Large intestine (tissue), 3 donors: ENCODE measurements around the gene ABCB9. TPM values are rescaled to one million over a fixed set of nuclear protein-coding genes. Genes with fewer than 3 reads are reported as not detected.
A peak's percentile ranks its signal among the peaks of the same experiment; 100 is the strongest.

Source experiments
- DNase-seq, 2 donors: peaks; one replicate each; pipeline versions ENCODE4 v3.0.0 to v3.0.0-alpha.2; 2013
- H3K27ac ChIP-seq: one replicate; pipeline ENCODE4 v1.5.1; 2013; ENCODE audit warnings: low read length
- H3K27me3 ChIP-seq: 2 replicates; pipeline ENCODE4 v1.6.1; 2013; ENCODE audit warnings: low read length; ENCODE audit not compliant: control insufficient read depth, insufficient read depth
- H3K36me3 ChIP-seq: 2 replicates; pipeline ENCODE4 v1.6.1; 2013; ENCODE audit warnings: low read length; ENCODE audit not compliant: control insufficient read depth, insufficient read depth
- H3K4me1 ChIP-seq: one replicate; pipeline ENCODE4 v1.6.1; 2013; ENCODE audit warnings: low read length; ENCODE audit not compliant: control insufficient read depth, insufficient read depth
- H3K4me3 ChIP-seq: one replicate; pipeline ENCODE4 v1.5.1; 2013; ENCODE audit warnings: low read length
- H3K9me3 ChIP-seq: one replicate; pipeline ENCODE4 v1.6.1; 2013; ENCODE audit warnings: mild to moderate bottlenecking, low read depth, low read length, moderate library complexity; ENCODE audit not compliant: control insufficient read depth
- WGBS: methylation state at CpG from one replicate; pipeline ENCODE4 v1.1.5; 2013; ENCODE audit warnings: low lambda C conversion rate; ENCODE audit not compliant: insufficient coverage; 5-methylcytosine and 5-hydroxymethylcytosine counted together
- polyA plus RNA-seq: library from polyadenylated mRNA; unstranded; fragments of 120-200 nt; gene quantifications from one replicate; pipeline ENCODE4 v1.2.1, GENCODE V29; 2013

Gene ABCB9
- polyA plus RNA-seq, 1 donor: 5.2 TPM

DNA sequence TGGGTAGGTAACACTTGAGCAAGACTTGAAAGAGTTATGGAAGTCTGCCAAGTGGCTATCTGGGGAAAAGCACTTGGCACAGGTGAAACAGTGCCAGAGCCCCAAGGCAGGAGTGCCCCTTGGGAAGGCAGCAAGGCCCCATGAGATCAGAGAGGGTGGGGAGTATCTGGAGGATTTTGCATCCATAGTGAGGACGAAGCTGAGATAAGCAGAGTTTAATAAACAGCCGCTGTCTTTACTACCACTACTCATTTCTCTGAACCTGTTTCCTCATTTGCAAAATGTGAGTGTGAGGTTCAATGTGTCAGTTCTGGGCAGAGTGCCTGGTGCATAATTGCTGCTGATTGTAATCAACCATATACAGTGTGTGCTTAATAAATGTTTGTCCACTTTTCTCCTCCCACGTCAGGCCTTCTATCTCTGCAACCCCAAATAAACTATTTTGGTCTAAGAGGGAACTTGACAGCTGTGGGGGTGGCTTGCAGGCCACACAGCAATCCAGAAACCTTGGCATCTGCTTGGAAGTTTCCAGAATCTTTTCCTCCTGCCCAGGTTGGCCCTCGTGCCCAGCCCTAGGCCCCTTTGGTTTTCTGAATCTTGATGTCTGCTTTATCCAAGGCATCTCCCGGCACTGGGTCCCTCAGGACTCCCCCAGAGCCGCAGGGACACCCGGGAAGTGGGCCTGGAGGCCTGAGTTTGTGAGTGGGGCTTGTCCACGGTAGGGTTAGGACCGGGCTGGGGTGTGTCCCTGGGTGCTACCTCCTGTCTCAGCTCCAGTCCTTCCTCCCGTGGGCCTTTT is 4.5 kb downstream of the ABCB9 start:
- H3K36me3 ChIP-seq: peaks cover 4% of the 10 kb centered on the region
- peak; percentile 55 to 77 for DNase-seq
- no peaks in the 10 kb centered on the region for H3K9me3 ChIP-seq
- H3K27me3 ChIP-seq: no peaks in the 10 kb centered on the region
- H3K4me1 ChIP-seq: peaks cover 27% of the 10 kb centered on the region
- H3K4me3 ChIP-seq: no peak overlapping the region
- H3K27ac ChIP-seq: no peak overlapping the region
- no CpG with 5 or more reads among the region's 10 CpGs for WGBS

DNA sequence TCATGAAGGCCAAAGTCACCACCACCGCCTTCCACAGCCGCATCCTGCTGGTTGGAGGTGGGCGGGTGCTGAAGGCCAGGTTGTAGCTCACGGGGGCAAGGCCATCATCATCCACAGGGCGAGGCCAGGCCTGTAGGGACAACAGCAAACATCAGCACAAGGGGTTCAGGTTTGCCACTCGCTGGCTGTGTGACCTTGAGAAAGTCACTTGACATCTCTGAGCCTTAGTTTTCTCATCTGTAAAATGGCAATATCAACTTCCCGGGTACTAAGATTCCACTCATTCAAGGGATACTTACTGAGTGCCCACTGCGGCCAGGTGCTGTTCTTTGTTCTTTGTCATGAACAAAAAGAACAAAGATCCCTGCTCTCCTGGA is 6.1 kb downstream of the ABCB9 start:
- DNase-seq: no peak

DNA sequence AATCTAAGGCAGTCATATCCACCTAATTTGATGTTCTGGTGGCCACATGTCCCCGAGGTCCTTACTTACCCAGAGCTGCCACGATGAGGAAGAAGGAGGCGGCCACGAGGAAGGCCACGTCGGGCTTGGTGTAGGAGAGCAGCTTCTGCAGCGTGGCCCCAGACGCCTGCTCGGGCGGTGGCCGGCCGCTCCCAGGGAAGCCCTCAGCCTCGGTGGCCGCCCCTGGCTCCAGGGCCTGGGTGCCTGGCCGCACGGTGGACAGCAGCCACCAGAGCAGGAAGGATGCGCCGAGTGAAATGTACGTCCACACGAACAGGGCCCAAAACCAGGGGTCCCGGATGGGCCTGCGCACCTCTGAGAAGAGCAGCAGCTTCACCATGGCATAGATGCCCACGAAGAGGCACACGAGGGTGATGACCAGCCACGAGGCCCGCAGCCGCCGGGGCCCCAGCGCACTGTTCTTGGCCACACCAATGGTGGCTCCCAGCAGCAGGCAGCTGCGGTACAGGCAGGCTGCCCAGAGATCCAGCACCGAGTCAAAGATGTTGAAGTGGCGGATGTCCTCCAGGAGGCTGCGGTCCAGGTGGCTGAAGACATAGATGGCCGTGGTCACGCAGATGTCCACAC is 6.6 kb downstream of the ABCB9 start:
- Histone ChIP-seq H3K36me3 (peaks cover 4% of the 10 kb centered on the region), H3K4me1 (peaks cover 13% of the 10 kb centered on the region), H3K4me3 (no peak overlapping the region), H3K9me3 (no peaks in the 10 kb centered on the region), H3K27me3 (no peaks in the 10 kb centered on the region), H3K27ac (no peak overlapping the region)
- DNase-seq: no peak
- WGBS: no CpG with 5 or more reads among the region's 35 CpGs

More for the DNA sequence above, 6.1 kb downstream of the ABCB9 start:
- Histone ChIP-seq H3K4me3 (no peak overlapping the region), H3K27me3 (no peaks in the 10 kb centered on the region), H3K9me3 (no peaks in the 10 kb centered on the region), H3K36me3 (peaks cover 4% of the 10 kb centered on the region), H3K27ac (no peak overlapping the region), H3K4me1 (peaks cover 18% of the 10 kb centered on the region)
- WGBS: no CpG with 5 or more reads among the region's 8 CpGs

DNA sequence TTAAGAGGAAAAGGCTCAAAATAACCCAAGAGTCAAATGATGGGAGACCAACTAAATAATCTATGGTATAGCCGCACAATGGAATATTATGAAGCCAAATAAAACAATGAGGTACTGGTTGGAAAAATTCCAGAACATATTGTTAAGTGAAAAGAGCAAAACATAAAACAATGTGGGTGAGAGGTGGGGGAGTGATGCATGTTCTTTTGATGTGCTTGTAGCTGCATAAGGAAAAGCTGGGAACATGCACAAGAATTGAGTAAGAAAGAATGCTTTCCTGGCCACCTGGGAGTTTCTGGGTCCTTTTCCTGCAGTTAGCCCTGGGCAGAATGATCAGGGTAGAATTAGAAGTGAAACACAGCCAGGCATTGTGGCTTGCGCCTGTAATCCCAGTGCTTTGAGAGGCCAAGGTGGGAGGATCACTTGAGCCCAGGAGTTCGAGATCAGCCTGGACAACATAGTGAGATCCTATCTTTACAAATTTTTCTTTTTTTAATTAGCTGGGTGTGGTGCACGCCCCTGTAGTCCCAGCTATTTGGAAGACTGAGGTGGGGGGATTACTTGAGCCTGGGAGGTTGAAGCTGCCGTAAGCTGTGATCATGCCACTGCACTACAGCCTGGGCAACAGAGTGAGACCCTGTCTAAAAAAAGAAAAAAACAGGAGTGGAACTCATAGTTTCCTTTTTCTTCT is 7.9 kb downstream of the ABCB9 start:
- H3K9me3 ChIP-seq: no peaks in the 10 kb centered on the region
- H3K36me3 ChIP-seq: peaks cover 4% of the 10 kb centered on the region
- WGBS: 100% methylated on average over 1 of the region's 5 CpGs
- peaks cover 13% of the 10 kb centered on the region for H3K4me1 ChIP-seq
- H3K27ac ChIP-seq: no peak overlapping the region
- no peak for DNase-seq
- H3K27me3 ChIP-seq: no peaks in the 10 kb centered on the region
- no peak overlapping the region for H3K4me3 ChIP-seq

DNA sequence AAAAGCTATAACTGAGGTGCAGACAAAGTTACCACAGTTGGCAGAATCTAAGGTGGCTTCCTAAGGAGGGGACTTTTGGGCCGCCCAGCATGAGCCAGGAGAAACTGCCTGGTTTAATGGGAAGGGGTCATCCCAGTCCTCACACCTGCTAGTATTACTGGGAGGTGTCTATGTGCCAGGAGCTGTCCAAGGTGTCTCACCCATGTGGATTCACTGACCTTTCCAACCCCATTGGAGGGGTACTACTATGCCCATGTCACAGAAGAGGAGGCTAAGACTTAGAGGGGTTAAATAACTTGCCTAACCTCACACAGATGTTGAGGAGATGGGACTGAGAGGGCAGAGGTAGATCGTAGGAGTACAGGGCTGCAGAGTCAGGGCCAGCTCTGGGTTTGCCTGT is 10.2 kb downstream of the ABCB9 start:
- WGBS: no CpG with 5 or more reads among the region's 2 CpGs

DNA sequence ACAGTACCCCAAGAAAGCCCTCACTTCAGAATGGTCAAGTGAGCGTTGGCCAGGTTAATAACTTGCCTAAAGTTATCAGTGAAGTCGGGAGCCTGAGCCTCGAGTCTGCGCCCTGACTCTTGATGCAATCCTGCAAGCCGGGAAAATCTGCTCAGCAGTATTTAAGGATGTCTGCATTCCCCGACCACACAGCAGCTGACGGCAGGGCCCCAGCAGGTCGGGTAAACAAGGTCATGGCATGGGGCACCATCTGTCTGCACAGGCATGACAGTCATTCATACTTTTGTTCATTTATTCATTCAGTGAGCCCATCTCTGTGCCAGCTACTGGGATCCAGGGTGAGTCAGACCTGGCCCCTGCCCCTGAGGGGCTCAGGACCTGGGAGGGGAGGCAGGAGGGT is 11.1 kb downstream of the ABCB9 start:
- H3K4me1 ChIP-seq: peaks cover 9% of the 10 kb centered on the region
- no peaks in the 10 kb centered on the region for H3K9me3 ChIP-seq
- WGBS: no CpG with 5 or more reads among the region's 8 CpGs
- no peak for DNase-seq
- no peak overlapping the region for H3K27ac ChIP-seq
- H3K36me3 ChIP-seq: peaks cover 4% of the 10 kb centered on the region
- H3K27me3 ChIP-seq: no peaks in the 10 kb centered on the region
- no peak overlapping the region for H3K4me3 ChIP-seq

More for the DNA sequence above, 10.2 kb downstream of the ABCB9 start:
- no peak overlapping the region for H3K4me3 ChIP-seq
- no peaks in the 10 kb centered on the region for H3K27me3 ChIP-seq
- H3K36me3 ChIP-seq: peaks cover 4% of the 10 kb centered on the region
- DNase-seq: no peak
- no peak overlapping the region for H3K27ac ChIP-seq
- no peaks in the 10 kb centered on the region for H3K9me3 ChIP-seq
- peaks cover 9% of the 10 kb centered on the region for H3K4me1 ChIP-seq

DNA sequence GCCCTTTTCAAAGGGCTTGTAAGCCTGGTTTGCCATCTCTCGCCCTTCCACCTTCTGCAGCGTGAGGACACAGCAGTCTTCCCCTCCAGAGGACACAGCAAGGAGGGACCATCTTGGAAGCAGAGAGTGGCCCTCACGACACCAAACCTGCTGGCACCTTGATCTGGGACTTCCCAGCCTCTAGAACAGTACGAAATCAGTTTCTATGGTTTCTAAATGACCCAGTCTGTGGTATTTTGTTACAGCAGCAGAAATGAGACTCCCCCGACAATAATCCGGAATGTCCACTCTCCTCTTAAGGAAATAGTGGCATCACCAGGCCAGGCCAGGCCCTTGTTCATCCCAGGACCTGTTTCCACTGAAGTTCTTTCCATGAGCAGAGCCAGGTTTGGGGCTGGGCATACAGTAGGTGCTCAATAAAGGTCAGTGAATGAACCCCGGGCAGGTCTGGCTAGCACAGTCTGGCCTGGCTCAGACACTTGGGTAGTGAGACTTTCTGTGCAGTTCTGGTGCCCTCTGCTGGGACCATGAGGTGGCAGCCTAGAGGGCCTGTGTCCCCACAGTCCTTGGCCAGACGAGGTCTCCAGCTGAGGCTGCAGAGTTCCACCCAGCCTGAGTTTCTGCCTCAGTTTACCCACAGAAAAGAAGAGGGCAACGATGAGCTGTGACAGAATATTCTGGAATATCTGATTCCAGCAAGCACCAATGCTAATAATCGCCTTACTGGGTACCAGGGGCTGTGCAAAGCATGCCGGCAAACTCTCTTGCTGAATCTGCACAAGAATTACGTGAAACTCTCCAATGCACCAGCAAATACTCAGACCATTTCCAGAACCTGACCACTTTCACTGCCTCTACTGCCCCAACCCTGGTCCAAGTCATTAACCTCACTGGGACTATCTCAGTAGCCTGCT is 14.0 kb downstream of the ABCB9 start:
- no peaks in the 10 kb centered on the region for H3K9me3 ChIP-seq
- no peaks in the 10 kb centered on the region for H3K36me3 ChIP-seq
- no peaks in the 10 kb centered on the region for H3K27me3 ChIP-seq
- H3K4me1 ChIP-seq: peaks cover 12% of the 10 kb centered on the region
- H3K27ac ChIP-seq: peak overlapping the region; percentile 9
- no peak overlapping the region for H3K4me3 ChIP-seq
- DNase-seq: peak; percentile 64 to 66
- no CpG with 5 or more reads among the region's 12 CpGs for WGBS

DNA sequence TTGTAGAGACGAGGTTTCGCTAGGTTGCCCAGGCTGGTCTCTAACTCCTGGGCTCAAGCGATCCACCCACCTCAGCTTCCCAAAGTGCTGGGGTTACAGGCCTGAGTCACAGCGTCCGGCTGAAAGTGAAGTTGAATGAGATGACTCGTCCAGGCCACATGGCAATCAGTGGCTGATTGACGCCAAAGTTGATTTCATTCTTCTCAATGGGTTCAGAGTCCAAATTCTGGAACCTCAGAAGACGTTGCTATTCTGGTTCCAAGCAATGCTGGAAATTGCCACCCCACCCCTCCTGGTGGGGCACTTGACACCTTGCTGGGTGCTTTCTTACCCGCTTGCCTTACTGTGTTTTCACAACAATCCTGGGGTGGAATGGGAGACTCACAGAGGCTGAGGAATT is 14.9 kb downstream of the ABCB9 start:
- Histone ChIP-seq H3K4me3 (no peak overlapping the region), H3K9me3 (no peaks in the 10 kb centered on the region), H3K4me1 (peaks cover 17% of the 10 kb centered on the region), H3K27ac (peak overlapping the region; percentile 9), H3K36me3 (no peaks in the 10 kb centered on the region), H3K27me3 (no peaks in the 10 kb centered on the region)
- no CpG with 5 or more reads among the region's 9 CpGs for WGBS
- peak; percentile 63 to 77 for DNase-seq

DNA sequence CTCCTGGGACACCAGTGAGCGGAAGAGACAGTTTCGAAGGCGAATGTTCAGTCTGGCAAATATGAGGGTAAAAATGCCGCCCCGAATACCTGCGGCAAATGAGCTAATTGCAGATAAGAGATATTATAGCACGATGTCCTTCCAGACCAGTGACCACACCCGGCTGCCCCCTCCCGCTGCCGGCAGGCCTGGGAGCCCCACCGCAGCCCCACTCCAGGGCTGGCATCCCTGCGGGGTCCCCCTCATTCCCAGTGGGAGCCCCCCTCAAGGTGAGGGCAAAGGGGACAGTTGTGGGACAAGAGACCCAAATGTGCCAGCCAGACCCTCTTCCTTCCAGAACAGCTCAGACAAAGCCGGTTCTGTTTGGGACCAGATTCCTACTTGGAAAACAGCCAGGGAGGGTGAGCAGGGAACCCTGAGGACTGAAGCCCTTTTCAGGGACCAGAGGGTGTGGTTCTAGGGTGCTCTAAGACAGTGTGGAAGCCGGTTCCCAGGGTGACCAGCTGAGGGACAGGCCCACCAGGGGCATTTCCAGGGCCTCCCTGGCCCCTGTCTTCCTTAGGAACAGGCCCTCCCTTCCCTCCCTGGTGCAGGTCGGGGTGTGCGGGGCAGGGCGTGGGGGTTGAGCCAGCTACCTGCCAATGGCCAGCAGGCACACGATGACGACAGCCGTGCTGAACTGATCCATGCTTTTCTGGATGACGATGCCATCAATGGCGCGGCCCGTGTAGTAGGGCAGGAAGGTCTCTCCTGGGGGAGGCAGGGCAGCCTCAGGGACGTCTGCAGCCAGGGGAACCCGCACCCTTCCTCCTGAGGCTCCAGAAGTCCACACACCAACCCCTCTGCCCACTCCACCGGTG is 16.2 kb downstream of the ABCB9 start:
- DNase-seq: no peak
- no CpG with 5 or more reads among the region's 27 CpGs for WGBS

More for the DNA sequence above, 16.2 kb downstream of the ABCB9 start:
- no peaks in the 10 kb centered on the region for H3K9me3 ChIP-seq
- H3K27ac ChIP-seq: no peak overlapping the region
- H3K4me1 ChIP-seq: peaks cover 17% of the 10 kb centered on the region
- H3K27me3 ChIP-seq: no peaks in the 10 kb centered on the region
- no peak overlapping the region for H3K4me3 ChIP-seq
- no peaks in the 10 kb centered on the region for H3K36me3 ChIP-seq
